HepG2 (cell line): Measurements from ENCODE around the gene CEP19. TPM values are rescaled to one million over a fixed set of nuclear protein-coding genes. Genes with fewer than 3 reads are reported as not detected.

ENCODE experiments used
- ATAC-seq: fragments of 200-7000 bp; cut with Tn5 transposase; 3 replicates; pipeline ENCODE4 v1.9.1; 2020; ENCODE audit warnings: mild to moderate bottlenecking, moderate library complexity
- BruUV-seq: library from RNA; stranded (reverse); fragments of 400-500 nt; replicated peaks from 2 replicates; lab custom pipeline; 2021; lab: Mats Ljungman, UMichigan
- CTCF ChIA-PET: fragments of 300-600 bp; formaldehyde crosslinking; extraction: SDS; loops from one replicate; lab custom pipeline; 2021; ENCODE audit warnings: low total read pairs, inconsistent platforms, low intra/inter-chr PET ratio; lab: Yijun Ruan, JAX
- POLR2A ChIA-PET: fragments of 350-600 bp; sonication (Branson Sonifier 250); formaldehyde crosslinking; loops from one replicate; lab custom pipeline; 2020; ENCODE audit warnings: antibody characterized with exemption, inconsistent platforms; lab: Yijun Ruan, JAX
- DNase-seq: peaks from one replicate; pipeline ENCODE4 v3.0.0-alpha.2; 2015; ENCODE audit warnings: low spot score
- FAIRE-seq: peaks from 3 replicates; lab custom pipeline; 2011; peaks lifted over from hg19 to GRCh38; lab: Jason Lieb, UNC
- H2AFZ ChIP-seq: one replicate; pipeline ENCODE4 v1.6.1; 2011; ENCODE audit warnings: low read length, inconsistent platforms
- H3K27ac ChIP-seq: fragments of 300-600 bp; 3 replicates; pipeline ENCODE4 v1.8.0; 2011; ENCODE audit warnings: mixed run types, mild to moderate bottlenecking, mixed read lengths, low read length, inconsistent platforms; ENCODE audit not compliant: insufficient read depth; ENCODE audit errors: extremely low read length
- H3K27me3 ChIP-seq, 2 experiments: fragments of 200-600 bp in 1 of 2; 2 replicates in 1 of 2; 3 replicates in 1 of 2; pipeline versions ENCODE4 v1.6.0 to v1.8.0; 2011; ENCODE audit warnings: low read length in 2 of 2, mild to moderate bottlenecking in 2 of 2, moderate library complexity in 2 of 2, inconsistent platforms in 1 of 2; ENCODE audit not compliant: insufficient read depth in 2 of 2, control insufficient read depth in 1 of 2
- H3K36me3 ChIP-seq, 2 experiments: fragments of 200-600 bp in 1 of 2; replicated peaks in 1 of 2; 2 replicates in 1 of 2; 3 replicates in 1 of 2; pipeline versions ENCODE4 v1.5.1 to v1.8.0; 2011; ENCODE audit warnings: low read length in 2 of 2, inconsistent platforms in 1 of 2; ENCODE audit not compliant: insufficient read depth in 2 of 2, control insufficient read depth in 1 of 2
- H3K4me1 ChIP-seq: 2 replicates; pipeline ENCODE4 v1.5.1; 2012; ENCODE audit warnings: low read length, inconsistent platforms; ENCODE audit not compliant: insufficient read depth
- H3K4me2 ChIP-seq: 2 replicates; pipeline ENCODE4 v1.6.0; 2011; ENCODE audit warnings: low read depth, low read length, inconsistent platforms
- H3K4me3 ChIP-seq, 3 experiments: fragments of 200-600 bp in 1 of 3; sonication (generic), shearing (Covaris generic) in 1 of 3; replicated peaks in 1 of 3; 2 replicates each; pipeline ENCODE4 v1.5.1; 2011 to 2016; ENCODE audit warnings: low read length in 3 of 3, inconsistent platforms in 2 of 3, low read depth in 2 of 3, mild to moderate bottlenecking in 2 of 3, control low read depth in 1 of 3, mixed read lengths in 1 of 3; ENCODE audit not compliant: insufficient read depth in 1 of 3
- H3K79me2 ChIP-seq: one replicate; pipeline ENCODE4 v1.6.1; 2011; ENCODE audit warnings: low read length, inconsistent platforms; ENCODE audit not compliant: insufficient read depth
- H3K9ac ChIP-seq: 2 replicates; pipeline ENCODE4 v1.6.0; 2011; ENCODE audit warnings: mild to moderate bottlenecking, low read depth, low read length, inconsistent platforms; ENCODE audit not compliant: insufficient read depth
- H3K9me3 ChIP-seq: 2 replicates; pipeline ENCODE4 v1.5.1; 2012; ENCODE audit warnings: mild to moderate bottlenecking, low read length
- H4K20me1 ChIP-seq: 2 replicates; pipeline ENCODE4 v1.6.0; 2011; ENCODE audit warnings: inconsistent platforms, mild to moderate bottlenecking, low read length, moderate library complexity; ENCODE audit not compliant: insufficient read depth
- BATF2 ChIP-seq: sonication (generic); formaldehyde crosslinking; IDR thresholded peaks from 2 replicates; pipeline ENCODE4 v1.8.0; 2022; ENCODE audit warnings: mild to moderate bottlenecking, missing genetic modification reagents, moderate library complexity
- RBFOX2 ChIP-seq: fragments of 200-400 bp; formaldehyde crosslinking; IDR thresholded peaks from 2 replicates; pipeline ENCODE4 v1.6.1; 2017; ENCODE audit warnings: low read depth, mild to moderate bottlenecking, low read length
- ZNF235 ChIP-seq: sonication (generic); formaldehyde crosslinking; IDR thresholded peaks from 2 replicates; pipeline ENCODE4 v1.8.1; 2023; ENCODE audit warnings: mild to moderate bottlenecking, missing genetic modification reagents, borderline replicate concordance
- ZNF557 ChIP-seq: sonication (generic); formaldehyde crosslinking; IDR thresholded peaks from 2 replicates; pipeline ENCODE4 v1.4.0; 2020; ENCODE audit warnings: missing genetic modification reagents
- ZNF776 ChIP-seq: sonication (generic); formaldehyde crosslinking; IDR thresholded peaks from 2 replicates; pipeline ENCODE4 v1.4.0; 2020; ENCODE audit warnings: mild to moderate bottlenecking, missing genetic modification reagents
- WGBS: methylation state at CpG from one replicate; pipeline ENCODE4 v1.1.6; 2017; ENCODE audit warnings: low lambda C conversion rate; 5-methylcytosine and 5-hydroxymethylcytosine counted together
- in situ Hi-C: cut with HindIII; loops from 2 replicates; pipeline ENCODE4 v1.10.0; 2017; ENCODE audit warnings: low pct_unique_long_range_greater_than_20kb; ENCODE audit not compliant: extremely low pct_ligation_motif_present
- intact Hi-C: fragments of 100-400 bp; cut with micrococcal nuclease; formaldehyde crosslinking; loops from one replicate; pipeline ENCODE4 v1.10.0; 2022; ENCODE audit not compliant: unreplicated experiment
- polyA plus RNA-seq, 8 experiments: library from polyadenylated mRNA; depleted of rRNA in 3 of 8; stranded (reverse) in 7 of 8; unstranded in 1 of 8; fragments of >200 nt; fragmentation: Illumina TruSeq in 4 of 8; extraction: Trizol in 4 of 8; gene quantifications; 2 replicates each; pipeline versions ENCODE4 v1.2.1 to v1.2.3, GENCODE V29; 2011 to 2016; ENCODE audit warnings: low read depth in 4 of 8, missing spikeins in 1 of 8, mixed read lengths in 1 of 8; ENCODE audit not compliant: insufficient read depth in 1 of 8
- total RNA-seq, 5 experiments: library from RNA; depleted of rRNA; stranded (reverse); fragments of >200 nt; fragmentation: Illumina TruSeq; extraction: Trizol; gene quantifications; 2 replicates each; pipeline ENCODE4 v1.2.3, GENCODE V29; 2016; ENCODE audit warnings: low read depth in 1 of 5

CEP19 gene
- total and polyA plus RNA-seq, 2 of the 13 experiments (the other 11 are each of a cell fraction or from before 2014, with no cell fraction given) = 0.48 to 1.2 TPM

DNA sequence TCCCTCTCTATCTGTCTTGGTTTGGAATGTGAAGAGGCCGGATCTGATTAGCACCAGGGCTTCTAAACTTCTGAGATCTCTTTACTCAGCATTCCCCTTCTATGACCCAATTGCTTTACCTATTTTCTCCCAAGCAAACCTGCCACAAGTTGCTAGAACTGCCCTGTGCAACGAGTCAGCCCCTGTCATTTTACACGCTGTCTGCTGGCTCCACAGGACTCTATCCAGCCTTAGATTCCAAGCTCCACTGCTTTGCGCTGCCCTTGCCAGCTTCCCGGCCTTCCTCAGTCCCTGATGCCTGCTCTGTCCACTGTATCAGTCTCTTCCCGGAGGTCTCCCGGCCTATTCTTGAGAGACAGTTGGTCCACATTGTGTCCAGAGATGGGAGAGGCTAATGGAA lies 12.3 kb downstream of the CEP19 start:
- Histone ChIP-seq H3K4me3 (no peak overlapping the region), H3K9ac (no peak overlapping the region), H3K9me3 (no peaks in the 10 kb centered on the region), H3K27ac (no peak overlapping the region), H4K20me1 (no peaks in the 10 kb centered on the region), H3K4me2 (peak overlapping the region; percentile 23; the same call in 1 of the 2 replicates), H3K27me3 (no peaks in the 10 kb centered on the region; a peak in 1 of 5 replicates), H3K79me2 (no peaks in the 10 kb centered on the region), H3K4me1 (no peaks in the 10 kb centered on the region), H3K36me3 (no peaks in the 10 kb centered on the region), H2AFZ (peak overlapping the region; percentile 54)
- FAIRE-seq = no peak
- intact Hi-C loops = no loop called here
- TF ChIP-seq BATF2 (CRISPR knock-in tag) (no peak), ZNF776 (CRISPR knock-in tag) (no peak)
- ChIA-PET POLR2A (no interaction called here), CTCF (no interaction called here)
- no TSS peak for BruUV-seq
- peak; percentile 53; the same call in 2 of the 3 replicates for ATAC-seq
- in situ Hi-C loops = no loop called here
- 34% methylated on average over 7 of the region's 7 CpGs for whole genome bisulfite sequencing
- no peak for DNase-seq

GRCh38 chr3:196697270-196697669 lies 14.8 kb downstream of the CEP19 start:
- WGBS = 70% methylated on average over 5 of the region's 5 CpGs
- Histone ChIP-seq H3K36me3 (no peaks in the 10 kb centered on the region), H4K20me1 (no peaks in the 10 kb centered on the region)

More at GRCh38 chr3:196697270-196697669, 14.8 kb downstream of the CEP19 start:
- FAIRE-seq (no peak), ATAC-seq (no peak)
- Histone ChIP-seq H3K9me3 (no peaks in the 10 kb centered on the region), H3K9ac (no peak overlapping the region), H3K4me3 (no peak overlapping the region)
- no TSS peak for BruUV-seq
- intact Hi-C loops = no loop called here
- TF ChIP-seq ZNF235 (CRISPR knock-in tag) (no peak), ZNF557 (CRISPR knock-in tag) (no peak), RBFOX2 (no peak)
- TF ChIP-seq, all 625 proteins: peak for 0
- H3K4me1 ChIP-seq = no peaks in the 10 kb centered on the region
- no peak overlapping the region for H3K4me2 ChIP-seq
- no peak overlapping the region for H3K27ac ChIP-seq
- peaks cover 0 to under 1% of the 10 kb centered on the region in 2 experiments; a peak in 2 of 5 replicates for H3K27me3 ChIP-seq
- ChIA-PET CTCF (no interaction called here), POLR2A (no interaction called here)
- no peak overlapping the region for H2AFZ ChIP-seq
- in situ Hi-C loops = no loop called here
- no peak for DNase-seq
- no peaks in the 10 kb centered on the region for H3K79me2 ChIP-seq
